Activated naive CD8-positive, alpha-beta T cell treated with anti-CD3 and anti-CD28 coated beads, Interleukin-2, amount 50 U/mL, for 24 hours (primary cell): ENCODE results near the gene GBX1.

ENCODE experiments used
- ATAC-seq: fragments of 150-1000 bp; cut with Tn5 transposase; one replicate; pipeline ENCODE4 v1.10.0; 2021
- DNase-seq: peaks from one replicate; pipeline ENCODE4 v3.0.0; 2021
- H3K27ac Mint-ChIP-seq: one replicate; pipeline ENCODE4 v1.8.0; 2021; ENCODE audit warnings: mild to moderate bottlenecking, mixed read lengths
- H3K27me3 Mint-ChIP-seq: one replicate; pipeline ENCODE4 v1.8.0; 2021; ENCODE audit warnings: mixed read lengths
- H3K36me3 Mint-ChIP-seq: one replicate; pipeline ENCODE4 v1.8.0; 2021; ENCODE audit warnings: low read depth, mixed read lengths
- H3K4me1 Mint-ChIP-seq: one replicate; pipeline ENCODE4 v1.8.0; 2021; ENCODE audit warnings: mixed read lengths
- H3K4me3 Mint-ChIP-seq: one replicate; pipeline ENCODE4 v1.8.0; 2021; ENCODE audit warnings: mild to moderate bottlenecking, moderate library complexity, mixed read lengths
- H3K9me3 Mint-ChIP-seq: one replicate; pipeline ENCODE4 v1.8.0; 2021; ENCODE audit warnings: mixed read lengths

The GBX1 gene

GRCh38 chr7:151124481-151124880 lies 43.0 kb downstream of the GBX1 start:
- Mint-ChIP-seq H3K36me3 (peaks cover 5% of the 10 kb centered on the region), H3K4me3 (no peak overlapping the region), H3K27me3 (no peaks in the 10 kb centered on the region), H3K27ac (no peak overlapping the region), H3K4me1 (no peaks in the 10 kb centered on the region), H3K9me3 (no peaks in the 10 kb centered on the region)
- no peak for ATAC-seq
- DNase-seq = no peak

DNA sequence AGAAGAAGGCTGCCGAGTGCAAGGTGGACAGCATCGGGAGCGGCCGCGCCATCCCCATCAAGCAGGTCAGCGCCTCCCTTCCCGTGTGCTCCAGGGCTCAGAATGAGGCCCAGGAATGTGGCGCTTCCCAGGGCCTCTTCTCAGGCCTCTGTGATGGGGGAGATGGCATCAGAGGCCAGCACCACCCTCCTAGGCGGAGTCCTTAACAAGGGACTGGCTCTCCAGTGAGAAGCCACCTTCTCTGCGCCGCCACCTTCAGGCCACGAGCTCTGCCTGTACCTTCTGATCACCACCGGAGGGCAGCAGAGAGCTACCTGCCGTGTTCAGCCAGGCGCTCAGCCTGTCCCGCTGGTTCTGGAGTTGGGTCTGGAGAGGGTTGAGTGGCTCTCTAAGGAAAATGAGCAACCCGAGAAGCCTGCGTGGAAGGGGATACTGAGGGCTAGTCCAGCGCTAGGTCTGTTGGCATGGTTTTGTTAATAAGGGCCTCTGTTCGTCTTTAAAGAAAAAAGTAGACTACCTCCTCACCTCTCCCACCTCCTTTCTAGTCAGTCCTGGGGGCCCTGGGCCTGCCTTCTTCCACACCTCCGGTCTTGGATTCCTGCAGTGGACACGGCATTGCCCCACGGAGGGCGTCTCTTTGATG lies 43.6 kb downstream of the GBX1 start:
- H3K9me3 Mint-ChIP-seq = no peaks in the 10 kb centered on the region
- ATAC-seq = peak; percentile 84
- H3K27me3 Mint-ChIP-seq = no peaks in the 10 kb centered on the region
- no peak overlapping the region for H3K4me3 Mint-ChIP-seq
- H3K36me3 Mint-ChIP-seq = peaks cover 8% of the 10 kb centered on the region
- no peaks in the 10 kb centered on the region for H3K4me1 Mint-ChIP-seq
- no peak overlapping the region for H3K27ac Mint-ChIP-seq
- DNase-seq = peak; percentile 86

- no peaks in the 10 kb centered on the region for H3K4me1 Mint-ChIP-seq
- no peak for DNase-seq
- no peaks in the 10 kb centered on the region for H3K9me3 Mint-ChIP-seq
- H3K4me3 Mint-ChIP-seq = no peak overlapping the region
- no peaks in the 10 kb centered on the region for H3K27me3 Mint-ChIP-seq
- H3K27ac Mint-ChIP-seq = no peak overlapping the region
- ATAC-seq = no peak
- H3K36me3 Mint-ChIP-seq = peaks cover 5% of the 10 kb centered on the region
These were observed 44.2 kb downstream of the GBX1 start for GRCh38 chr7:151123158-151123821.

DNA sequence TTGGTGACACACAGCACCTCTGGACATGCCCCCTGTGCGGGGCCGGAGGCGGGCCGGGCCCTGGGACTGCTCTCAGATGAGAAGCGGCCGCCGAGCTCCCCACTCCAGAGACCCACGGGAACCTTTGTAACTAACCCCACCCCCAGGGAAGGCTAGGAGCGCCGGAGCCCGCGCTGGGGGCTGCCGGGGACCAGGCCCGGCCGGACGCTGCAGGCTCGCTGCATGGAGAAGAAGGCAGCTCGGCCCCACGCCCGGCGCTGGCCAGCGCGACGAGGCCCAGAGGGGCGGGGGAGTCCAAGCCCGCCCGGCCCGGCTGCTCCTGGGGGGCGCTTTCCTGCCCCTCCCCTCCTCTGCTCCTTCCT lies 44.7 kb downstream of the GBX1 start:
- peaks cover 5% of the 10 kb centered on the region for H3K36me3 Mint-ChIP-seq
- no peak overlapping the region for H3K4me3 Mint-ChIP-seq
- no peaks in the 10 kb centered on the region for H3K27me3 Mint-ChIP-seq
- no peaks in the 10 kb centered on the region for H3K9me3 Mint-ChIP-seq
- H3K4me1 Mint-ChIP-seq = no peaks in the 10 kb centered on the region
- no peak for ATAC-seq
- DNase-seq = no peak
- H3K27ac Mint-ChIP-seq = no peak overlapping the region

GRCh38 chr7:151122276-151122675 lies 45.2 kb downstream of the GBX1 start:
- Mint-ChIP-seq H3K27ac (no peak overlapping the region), H3K4me1 (no peaks in the 10 kb centered on the region), H3K27me3 (no peaks in the 10 kb centered on the region), H3K36me3 (peaks cover 5% of the 10 kb centered on the region), H3K4me3 (no peak overlapping the region), H3K9me3 (no peaks in the 10 kb centered on the region)
- DNase-seq (no peak), ATAC-seq (no peak)

- Mint-ChIP-seq H3K4me1 (no peaks in the 10 kb centered on the region), H3K27me3 (no peaks in the 10 kb centered on the region), H3K4me3 (no peak overlapping the region), H3K9me3 (no peaks in the 10 kb centered on the region), H3K36me3 (peaks cover 5% of the 10 kb centered on the region), H3K27ac (no peak overlapping the region)
- no peak for ATAC-seq
- no peak for DNase-seq
These were observed 45.9 kb downstream of the GBX1 start for GRCh38 chr7:151121380-151122170.

DNA sequence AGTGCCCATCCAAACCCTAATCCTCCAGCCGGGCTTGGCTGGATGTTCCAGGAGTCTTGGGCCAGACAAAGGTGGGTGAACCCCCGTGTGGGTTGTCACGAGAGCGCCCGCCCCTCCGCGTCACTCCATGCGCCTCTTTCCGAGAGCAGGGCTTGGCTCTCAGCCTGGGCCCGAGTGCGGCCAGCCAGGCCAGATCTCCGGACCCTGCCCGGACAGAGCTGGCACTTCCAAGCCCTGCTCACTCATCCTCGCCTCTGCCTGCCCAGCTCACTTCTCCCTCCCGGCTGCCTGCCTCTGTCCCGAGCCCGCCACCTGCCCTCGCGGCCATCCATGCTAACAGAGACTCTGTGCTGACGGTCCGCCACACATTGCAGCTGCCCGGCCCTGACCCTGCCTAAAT lies 46.6 kb downstream of the GBX1 start:
- H3K9me3 Mint-ChIP-seq = no peaks in the 10 kb centered on the region
- peaks cover under 1% of the 10 kb centered on the region for H3K27me3 Mint-ChIP-seq

GRCh38 chr7:151119902-151120301 lies 47.6 kb downstream of the GBX1 start:
- Mint-ChIP-seq H3K4me1 (no peaks in the 10 kb centered on the region), H3K9me3 (no peaks in the 10 kb centered on the region), H3K4me3 (no peak overlapping the region), H3K27me3 (peaks cover 3% of the 10 kb centered on the region), H3K27ac (no peak overlapping the region), H3K36me3 (peaks cover 5% of the 10 kb centered on the region)
- DNase-seq = no peak
- ATAC-seq = no peak

More for the DNA sequence above, 46.6 kb downstream of the GBX1 start:
- ATAC-seq (no peak), DNase-seq (no peak)
- Mint-ChIP-seq H3K36me3 (peaks cover 5% of the 10 kb centered on the region), H3K4me3 (no peak overlapping the region), H3K4me1 (no peaks in the 10 kb centered on the region), H3K27ac (no peak overlapping the region)

- peaks cover 3% of the 10 kb centered on the region for H3K27me3 Mint-ChIP-seq
- peaks cover 1% of the 10 kb centered on the region for H3K4me1 Mint-ChIP-seq
- H3K27ac Mint-ChIP-seq = no peak overlapping the region
- H3K9me3 Mint-ChIP-seq = no peaks in the 10 kb centered on the region
- DNase-seq (no peak), ATAC-seq (no peak)
- no peak overlapping the region for H3K4me3 Mint-ChIP-seq
- H3K36me3 Mint-ChIP-seq = peaks cover 5% of the 10 kb centered on the region
These were observed 48.5 kb downstream of the GBX1 start for GRCh38 chr7:151119055-151119415.

- Mint-ChIP-seq H3K4me1 (peaks cover 4% of the 10 kb centered on the region), H3K27me3 (peaks cover 3% of the 10 kb centered on the region), H3K36me3 (peaks cover 2% of the 10 kb centered on the region), H3K9me3 (no peaks in the 10 kb centered on the region), H3K27ac (no peak overlapping the region), H3K4me3 (no peak overlapping the region)
- DNase-seq (no peak), ATAC-seq (no peak)
These were observed 49.1 kb downstream of the GBX1 start for GRCh38 chr7:151118108-151119054.

DNA sequence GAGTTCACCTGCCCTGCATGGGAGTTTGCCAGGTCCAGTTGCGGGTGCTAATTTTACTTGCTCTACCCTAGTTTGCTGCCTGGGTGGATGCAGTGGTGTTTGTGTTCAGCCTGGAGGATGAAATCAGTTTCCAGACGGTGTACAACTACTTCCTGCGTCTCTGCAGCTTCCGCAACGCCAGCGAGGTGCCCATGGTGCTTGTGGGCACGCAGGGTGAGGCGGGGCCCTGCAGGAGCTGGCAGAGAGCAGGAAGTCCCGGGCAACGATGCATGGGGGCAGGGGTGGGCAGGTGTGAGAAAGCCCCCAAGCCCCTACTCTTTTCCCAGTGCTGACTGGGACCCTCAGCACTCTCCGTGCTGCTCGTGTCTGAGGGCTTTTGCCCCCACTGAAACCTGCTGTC lies 49.9 kb downstream of the GBX1 start:
- DNase-seq = no peak
- peaks cover 2% of the 10 kb centered on the region for H3K36me3 Mint-ChIP-seq
- H3K4me3 Mint-ChIP-seq = no peak overlapping the region
- H3K27me3 Mint-ChIP-seq = peaks cover 9% of the 10 kb centered on the region
- H3K27ac Mint-ChIP-seq = no peak overlapping the region
- no peak for ATAC-seq
- H3K4me1 Mint-ChIP-seq = peaks cover 4% of the 10 kb centered on the region
- no peaks in the 10 kb centered on the region for H3K9me3 Mint-ChIP-seq

DNA sequence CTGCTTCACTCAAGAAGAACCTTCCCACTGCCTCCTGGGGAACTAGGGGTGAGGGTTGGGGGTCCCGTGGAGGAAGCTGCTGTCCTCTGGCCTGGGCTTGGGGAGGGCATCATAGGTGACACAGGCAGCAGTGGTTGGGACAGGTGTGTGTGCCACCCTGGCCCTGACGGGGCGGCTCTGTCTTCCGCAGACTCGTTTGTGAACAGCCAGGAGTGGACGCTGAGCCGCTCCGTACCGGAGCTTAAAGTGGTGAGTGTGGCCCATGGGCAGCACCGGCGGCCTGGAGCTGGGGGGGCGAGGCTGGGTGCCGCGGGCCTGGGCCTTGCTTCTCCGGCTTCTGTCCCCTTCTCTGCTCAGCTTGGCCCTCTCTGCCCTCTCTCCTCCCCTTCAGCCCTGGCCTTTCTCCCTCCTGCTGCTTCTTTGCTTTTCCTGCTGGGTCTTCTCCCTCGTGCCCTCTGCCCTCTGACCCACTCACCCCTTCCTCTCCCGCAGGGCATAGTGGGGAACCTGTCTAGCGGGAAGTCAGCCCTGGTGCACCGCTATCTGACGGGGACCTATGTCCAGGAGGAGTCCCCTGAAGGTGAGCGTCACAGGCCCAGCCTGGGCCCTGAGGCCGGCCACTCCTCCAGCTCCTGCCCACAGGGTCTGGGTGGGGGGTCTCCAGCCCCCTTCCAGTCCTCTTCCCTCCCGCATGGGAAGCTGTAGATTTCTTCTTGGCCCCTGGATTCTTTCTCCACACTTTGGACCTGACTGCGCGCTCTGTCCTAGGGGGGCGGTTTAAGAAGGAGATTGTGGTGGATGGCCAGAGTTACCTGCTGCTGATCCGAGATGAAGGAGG lies 50.7 kb downstream of the GBX1 start:
- Mint-ChIP-seq H3K27me3 (peaks cover 9% of the 10 kb centered on the region), H3K4me3 (no peak overlapping the region), H3K4me1 (peaks cover 4% of the 10 kb centered on the region), H3K27ac (no peak overlapping the region), H3K9me3 (no peaks in the 10 kb centered on the region), H3K36me3 (peaks cover 2% of the 10 kb centered on the region)
- no peak for ATAC-seq
- DNase-seq = no peak

DNA sequence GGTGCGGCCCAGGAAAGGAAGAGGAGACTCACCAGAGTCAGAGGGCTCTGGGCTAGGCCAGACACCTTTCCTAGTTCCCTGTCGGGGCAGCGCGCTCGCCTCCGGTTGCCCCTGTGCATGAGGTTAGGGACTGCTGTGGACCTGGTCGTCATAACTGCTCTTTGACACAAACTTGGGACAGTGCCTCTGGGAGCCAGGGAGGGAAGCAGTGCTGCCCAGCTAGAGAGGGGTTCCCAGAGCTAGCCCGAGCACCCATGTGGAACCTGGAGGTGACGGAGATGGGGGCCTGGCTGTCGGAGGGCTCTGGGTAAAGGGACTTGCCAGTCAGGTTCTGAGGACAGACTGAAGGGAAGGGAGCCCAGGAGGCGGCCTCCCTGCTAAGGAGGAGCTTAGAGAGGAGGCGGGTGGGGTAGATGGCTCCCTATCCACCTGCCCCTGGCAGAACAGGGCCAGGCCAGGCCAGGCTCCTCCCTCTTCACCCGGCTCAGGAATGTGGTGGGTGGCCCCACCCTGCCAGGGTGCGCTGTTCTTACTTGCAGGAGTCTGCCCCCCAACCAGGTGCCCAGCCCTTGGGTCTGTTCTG lies 51.6 kb downstream of the GBX1 start:
- H3K27ac Mint-ChIP-seq = no peak overlapping the region
- H3K4me1 Mint-ChIP-seq = peaks cover 4% of the 10 kb centered on the region
- ATAC-seq (no peak), DNase-seq (no peak)
- peaks cover 2% of the 10 kb centered on the region for H3K36me3 Mint-ChIP-seq
- peaks cover 9% of the 10 kb centered on the region for H3K27me3 Mint-ChIP-seq
- H3K9me3 Mint-ChIP-seq = no peaks in the 10 kb centered on the region
- H3K4me3 Mint-ChIP-seq = peak overlapping the region; percentile 11
